Bronchial epithelial cell (primary cell): ENCODE data around the gene OR2W1. TPM values are rescaled to one million over a fixed set of nuclear protein-coding genes. Genes with fewer than 3 reads are reported as not detected.

Source experiments
- DNase-seq: peaks from one replicate; pipeline ENCODE4 v3.0.0-alpha.2; 2010; ENCODE audit warnings: low read depth
- FAIRE-seq: peaks from 2 replicates; lab custom pipeline; 2011; peaks lifted over from hg19 to GRCh38; lab: Jason Lieb, UNC
- H3K27me3 ChIP-seq: 2 replicates; pipeline ENCODE4 v1.5.1; 2011; ENCODE audit warnings: low read length; ENCODE audit not compliant: control insufficient read depth, insufficient read depth
- H3K36me3 ChIP-seq: 2 replicates; pipeline ENCODE4 v1.5.1; 2011; ENCODE audit warnings: low read length; ENCODE audit not compliant: control insufficient read depth, insufficient read depth
- H3K4me3 ChIP-seq: 2 replicates; pipeline ENCODE4 v1.5.1; 2011; ENCODE audit warnings: mild to moderate bottlenecking, low read depth, low read length, control low read depth
- CTCF ChIP-seq: IDR thresholded peaks from 2 replicates; pipeline ENCODE4 v1.5.1; 2011; ENCODE audit warnings: mild to moderate bottlenecking, moderate library complexity, low read length, control low read depth, inconsistent platforms; ENCODE audit not compliant: insufficient read depth, severe bottlenecking
- total RNA-seq: library from RNA; depleted of rRNA; stranded (reverse); fragments of >200 nt; gene quantifications from 2 replicates; pipeline ENCODE4 v1.2.1, GENCODE V29; 2014

OR2W1 gene
- total RNA-seq, 1 donor from 2014 or later = not detected

GRCh38 chr6:29071831-29072723 is 27.1 kb upstream of the OR2W1 start:
- FAIRE-seq = peak; percentile 43
- Histone ChIP-seq H3K27me3 (no peaks in the 10 kb centered on the region), H3K36me3 (no peaks in the 10 kb centered on the region), H3K4me3 (no peak overlapping the region)
- peak; percentile 46 for DNase-seq
- TF ChIP-seq CTCF = peak; percentile 77

GRCh38 chr6:29051680-29052079 is 6.7 kb upstream of the OR2W1 start:
- Histone ChIP-seq H3K36me3 (no peaks in the 10 kb centered on the region), H3K27me3 (no peaks in the 10 kb centered on the region), H3K4me3 (no peak overlapping the region)
- DNase-seq (no peak), FAIRE-seq (no peak)
- no peak for TF ChIP-seq CTCF

GRCh38 chr6:29035951-29036350 is 9.0 kb downstream of the OR2W1 start:
- FAIRE-seq = no peak

GRCh38 chr6:29028821-29029220 is 16.2 kb downstream of the OR2W1 start:
- TF ChIP-seq CTCF = no peak
- no peak for FAIRE-seq
- Histone ChIP-seq H3K4me3 (no peak overlapping the region), H3K27me3 (no peaks in the 10 kb centered on the region), H3K36me3 (no peaks in the 10 kb centered on the region)
- DNase-seq = no peak

More at GRCh38 chr6:29035951-29036350, 9.0 kb downstream of the OR2W1 start:
- no peaks in the 10 kb centered on the region for H3K36me3 ChIP-seq
- no peak for TF ChIP-seq CTCF
- no peak for DNase-seq
- H3K4me3 ChIP-seq = no peak overlapping the region
- H3K27me3 ChIP-seq = no peaks in the 10 kb centered on the region

- no peaks in the 10 kb centered on the region for H3K36me3 ChIP-seq
- no peak for FAIRE-seq
- no peak for TF ChIP-seq CTCF
Measured at GRCh38 chr6:29025927-29026585, 18.9 kb downstream of the OR2W1 start.

More at GRCh38 chr6:29025927-29026585, 18.9 kb downstream of the OR2W1 start:
- Histone ChIP-seq H3K4me3 (no peak overlapping the region), H3K27me3 (no peaks in the 10 kb centered on the region)
- no peak for DNase-seq
